Mucosa of descending colon (tissue), 3 donors: Measurements from ENCODE around the gene ARAP2. TPM values are rescaled to one million over a fixed set of nuclear protein-coding genes. Genes with fewer than 3 reads are reported as not detected.

Experiments used
- ATAC-seq: fragments of 200-7000 bp; cut with Tn5 transposase; one replicate; pipeline ENCODE4 v1.9.1; 2020; ENCODE audit warnings: mild to moderate bottlenecking, moderate library complexity
- DNase-seq, 3 donors: peaks; one replicate each; pipeline ENCODE4 v3.0.0-alpha.2; 2020
- H3K36me3 ChIP-seq: fragments of 200-600 bp; one replicate; pipeline ENCODE4 v1.8.0; 2021; ENCODE audit warnings: low read depth, mild to moderate bottlenecking
- H3K4me1 ChIP-seq: fragments of 200-600 bp; one replicate; pipeline ENCODE4 v1.8.0; 2021; ENCODE audit warnings: low read depth, mild to moderate bottlenecking
- H3K4me3 ChIP-seq: fragments of 200-600 bp; one replicate; pipeline ENCODE4 v1.8.0; 2021; ENCODE audit warnings: mild to moderate bottlenecking
- H3K9me3 ChIP-seq: fragments of 200-600 bp; one replicate; pipeline ENCODE4 v1.8.0; 2021; ENCODE audit warnings: mild to moderate bottlenecking
- CTCF ChIP-seq: fragments of 200-600 bp; IDR thresholded peaks from one replicate; pipeline ENCODE4 v1.8.0; 2022; ENCODE audit warnings: antibody characterized with exemption, mild to moderate bottlenecking
- intact Hi-C, 2 donors: fragments of 100-400 bp; cut with DNase I in 1 of 2; cut with micrococcal nuclease in 1 of 2; formaldehyde crosslinking; loops; one replicate each; pipeline versions ENCODE4 v1.11.0 to v1.11.1; 2022; cut with DNase I, micrococcal nuclease
- total RNA-seq, 3 donors: library from RNA; stranded (reverse); fragmentation: NEBNext Ultra II Directional in 2 of 3; extraction: Animal tissue kit (Norgen Biotek cat#: 25700) in 2 of 3; gene quantifications; one replicate each; pipeline versions ENCODE4 v1.2.1 to v1.2.4, GENCODE V29; 2021 to 2023
- donor health status: DM: no; HTN: no; CAD: no; lungs with moderate emphysema.
- donor health status: DM: no; HTN: no; CAD: no.
- donor health status: DM: no; HTN: yes; CAD: no.

ARAP2 gene
- total RNA-seq, 3 donors from 2014 or later: 21.7 to 27.9 (median 22.5) TPM

GRCh38 chr4:36043241-36043640 is 201.1 kb downstream of the ARAP2 start:
- Histone ChIP-seq H3K4me3 (no peak overlapping the region), H3K36me3 (no peaks in the 10 kb centered on the region), H3K9me3 (no peaks in the 10 kb centered on the region), H3K4me1 (no peaks in the 10 kb centered on the region)
- TF ChIP-seq CTCF: no peak
- ATAC-seq: no peak
- no peak for DNase-seq
- intact Hi-C loops: no loop called here

- Histone ChIP-seq H3K4me3 (no peak overlapping the region), H3K9me3 (no peaks in the 10 kb centered on the region), H3K4me1 (no peaks in the 10 kb centered on the region), H3K36me3 (no peaks in the 10 kb centered on the region)
- no peak for DNase-seq
- no peak for TF ChIP-seq CTCF
- intact Hi-C loops: no loop called here
- peak; percentile 70 for ATAC-seq
Observed at GRCh38 chr4:36042122-36042970, 202.0 kb downstream of the ARAP2 start.

GRCh38 chr4:36041340-36041739 is 203.0 kb downstream of the ARAP2 start:
- no peaks in the 10 kb centered on the region for H3K9me3 ChIP-seq
- ATAC-seq (no peak), DNase-seq (no peak)
- no peak for TF ChIP-seq CTCF
- intact Hi-C loops: no loop called here
- no peak overlapping the region for H3K4me3 ChIP-seq
- H3K4me1 ChIP-seq: no peaks in the 10 kb centered on the region
- no peaks in the 10 kb centered on the region for H3K36me3 ChIP-seq

- DNase-seq: peak in 1 of 3 donors; percentile 25
- Histone ChIP-seq H3K9me3 (no peaks in the 10 kb centered on the region), H3K36me3 (no peaks in the 10 kb centered on the region), H3K4me3 (no peak overlapping the region), H3K4me1 (no peaks in the 10 kb centered on the region)
- intact Hi-C loops: no loop called here
- peak; percentile 84 for ATAC-seq
- TF ChIP-seq CTCF: no peak
Observed at GRCh38 chr4:36039026-36039425, 205.3 kb downstream of the ARAP2 start.

GRCh38 chr4:36038491-36038890 is 205.8 kb downstream of the ARAP2 start:
- DNase-seq (no peak), ATAC-seq (peak; percentile 53)
- no peak overlapping the region for H3K4me3 ChIP-seq
- intact Hi-C loops: no loop called here
- no peaks in the 10 kb centered on the region for H3K9me3 ChIP-seq
- no peak for TF ChIP-seq CTCF
- H3K4me1 ChIP-seq: no peaks in the 10 kb centered on the region
- H3K36me3 ChIP-seq: no peaks in the 10 kb centered on the region
